Measurements from ENCODE around the gene HLA-DPB1.

HLA-DPB1 gene

GRCh38 chr6:33117811-33118277 lies 42.1 kb downstream of the HLA-DPB1 start:
- TF ChIP-seq CTCF (IDR thresholded peaks at IDR 0.05; ENCODE audit: control insufficient read depth, insufficient read depth, low read depth, low read length, missing control alignments) = no peak
- no peak overlapping the region for H3K4me3 ChIP-seq (ENCODE audit: control insufficient read depth, low read depth, low read length)
- DNase-seq (ENCODE audit: low read depth) = no peak

GRCh38 chr6:33118525-33119123 lies 42.8 kb downstream of the HLA-DPB1 start:
- no peak overlapping the region for H3K4me3 ChIP-seq (ENCODE audit: control insufficient read depth, low read depth, low read length)
- DNase-seq (ENCODE audit: low read depth) = peak; percentile 7
- peak; percentile 55 for TF ChIP-seq CTCF (IDR thresholded peaks at IDR 0.05; ENCODE audit: control insufficient read depth, insufficient read depth, low read depth, low read length, missing control alignments)

GRCh38 chr6:33120001-33120400 lies 44.2 kb downstream of the HLA-DPB1 start:
- DNase-seq (ENCODE audit: low read depth) = no peak
- no peak overlapping the region for H3K4me3 ChIP-seq (ENCODE audit: control insufficient read depth, low read depth, low read length)
- TF ChIP-seq CTCF (IDR thresholded peaks at IDR 0.05; ENCODE audit: control insufficient read depth, insufficient read depth, low read depth, low read length, missing control alignments) = no peak

GRCh38 chr6:33123181-33123580 lies 47.4 kb downstream of the HLA-DPB1 start:
- TF ChIP-seq CTCF (IDR thresholded peaks at IDR 0.05; ENCODE audit: control insufficient read depth, insufficient read depth, low read depth, low read length, missing control alignments) = no peak
- no peak overlapping the region for H3K4me3 ChIP-seq (ENCODE audit: control insufficient read depth, low read depth, low read length)
- no peak for DNase-seq (ENCODE audit: low read depth)

GRCh38 chr6:33123732-33124524 lies 48.1 kb downstream of the HLA-DPB1 start:
- DNase-seq (ENCODE audit: low read depth) = no peak
- peak; percentile 53 for TF ChIP-seq CTCF (IDR thresholded peaks at IDR 0.05; ENCODE audit: control insufficient read depth, insufficient read depth, low read depth, low read length, missing control alignments)
- H3K4me3 ChIP-seq (ENCODE audit: control insufficient read depth, low read depth, low read length) = no peak overlapping the region

GRCh38 chr6:33124525-33124901 lies 48.7 kb downstream of the HLA-DPB1 start:
- DNase-seq (ENCODE audit: low read depth) = no peak
- no peak for TF ChIP-seq CTCF (IDR thresholded peaks at IDR 0.05; ENCODE audit: control insufficient read depth, insufficient read depth, low read depth, low read length, missing control alignments)
- no peak overlapping the region for H3K4me3 ChIP-seq (ENCODE audit: control insufficient read depth, low read depth, low read length)
